T-helper 1 cell treated with Interleukin-12 subunit alpha and Interleukin-12 subunit beta and Interleukin-4 antibody, amounts not matched to agents 30 μg/mL and 1 μg/mL, for 36 hours (primary cell): ENCODE data around the gene LIN7C.

ENCODE experiments used
- H3K27ac Mint-ChIP-seq: one replicate; pipeline ENCODE4 v1.8.0; 2021; ENCODE audit warnings: mild to moderate bottlenecking, mixed read lengths
- H3K27me3 Mint-ChIP-seq: one replicate; pipeline ENCODE4 v1.8.0; 2021; ENCODE audit warnings: low read depth, mixed read lengths
- H3K36me3 Mint-ChIP-seq: one replicate; pipeline ENCODE4 v1.8.0; 2021; ENCODE audit warnings: low read depth, mixed read lengths
- H3K4me1 Mint-ChIP-seq: one replicate; pipeline ENCODE4 v1.8.0; 2021; ENCODE audit warnings: low read depth, mixed read lengths
- H3K4me3 Mint-ChIP-seq: one replicate; pipeline ENCODE4 v1.8.0; 2021; ENCODE audit warnings: mild to moderate bottlenecking, moderate library complexity, mixed read lengths
- H3K9me3 Mint-ChIP-seq: one replicate; pipeline ENCODE4 v1.8.0; 2021; ENCODE audit warnings: mixed read lengths

LIN7C gene

DNA sequence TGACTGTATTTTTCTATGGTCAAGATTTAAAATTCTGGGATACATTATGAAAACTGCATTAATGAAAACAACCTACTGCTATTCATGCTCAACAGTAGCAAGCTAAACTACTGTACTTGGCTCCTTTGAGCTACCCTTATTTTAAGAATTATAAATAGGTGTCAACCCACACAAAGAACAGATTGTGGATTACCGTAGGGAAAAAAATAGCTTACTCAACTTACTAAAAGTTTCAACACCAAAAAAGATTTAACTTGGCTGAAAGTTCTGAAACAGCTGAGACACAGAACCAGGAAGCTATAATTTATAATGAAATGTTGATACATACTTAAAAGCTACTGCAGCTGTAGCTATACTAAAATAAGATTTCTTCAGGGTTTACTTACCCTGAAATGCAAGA lies 10.1 kb downstream of the LIN7C start:
- Mint-ChIP-seq H3K4me1 (peaks cover 3% of the 10 kb centered on the region), H3K27me3 (no peaks in the 10 kb centered on the region), H3K36me3 (peaks cover 16% of the 10 kb centered on the region), H3K4me3 (no peak overlapping the region), H3K27ac (no peak overlapping the region), H3K9me3 (no peaks in the 10 kb centered on the region)

DNA sequence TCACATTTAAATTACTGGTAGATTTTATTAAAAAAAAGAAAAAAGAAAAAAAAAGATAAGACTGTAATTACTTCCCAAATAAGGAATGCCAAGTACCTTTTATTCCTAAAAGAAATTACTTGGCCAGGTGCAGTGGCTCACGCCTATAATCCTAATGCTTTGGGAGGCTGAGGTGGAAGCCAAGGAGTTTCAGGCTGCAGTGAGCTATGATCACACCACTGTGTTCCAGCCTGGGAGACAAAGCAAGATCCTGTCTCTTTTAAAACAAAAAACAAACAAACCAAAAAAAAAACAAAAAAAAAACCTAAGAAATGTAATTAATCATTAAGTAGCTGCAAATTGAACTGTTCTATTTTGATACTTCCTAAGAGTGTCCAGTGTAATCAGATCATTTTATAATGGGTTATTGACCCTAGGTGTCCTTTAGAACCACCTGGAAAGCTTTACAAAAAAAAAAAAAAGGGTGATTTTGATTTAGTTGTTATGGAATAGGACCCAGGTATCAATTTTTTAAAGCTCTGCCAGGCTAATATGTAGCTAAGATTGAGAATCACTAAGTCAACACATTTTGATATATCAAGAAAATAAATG lies 10.8 kb downstream of the LIN7C start:
- no peaks in the 10 kb centered on the region for H3K9me3 Mint-ChIP-seq
- no peak overlapping the region for H3K4me3 Mint-ChIP-seq
- no peaks in the 10 kb centered on the region for H3K27me3 Mint-ChIP-seq
- no peak overlapping the region for H3K27ac Mint-ChIP-seq
- H3K36me3 Mint-ChIP-seq = peaks cover 18% of the 10 kb centered on the region
- H3K4me1 Mint-ChIP-seq = peaks cover 3% of the 10 kb centered on the region

DNA sequence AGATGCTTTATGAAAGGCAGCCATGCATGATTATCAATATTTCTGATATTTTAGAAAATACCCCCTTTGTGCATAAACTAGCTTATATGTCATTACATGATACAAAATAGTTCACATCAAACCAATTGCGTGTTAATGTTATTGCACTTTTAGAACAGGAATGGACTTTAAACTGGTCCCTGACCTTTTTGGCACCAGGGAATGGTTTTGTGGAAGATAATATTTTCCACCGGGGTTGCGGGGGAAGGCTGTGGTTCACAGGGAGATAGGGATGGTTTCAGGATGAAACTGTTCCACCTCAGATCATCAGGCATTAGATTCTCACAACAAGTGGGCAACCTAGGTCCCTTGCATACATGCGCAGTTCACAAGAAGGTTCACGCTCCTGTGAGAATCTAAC lies 17.5 kb downstream of the LIN7C start:
- no peaks in the 10 kb centered on the region for H3K9me3 Mint-ChIP-seq
- peaks cover 6% of the 10 kb centered on the region for H3K36me3 Mint-ChIP-seq
- H3K27me3 Mint-ChIP-seq = no peaks in the 10 kb centered on the region
- H3K4me3 Mint-ChIP-seq = no peak overlapping the region
- no peak overlapping the region for H3K27ac Mint-ChIP-seq
- no peaks in the 10 kb centered on the region for H3K4me1 Mint-ChIP-seq

DNA sequence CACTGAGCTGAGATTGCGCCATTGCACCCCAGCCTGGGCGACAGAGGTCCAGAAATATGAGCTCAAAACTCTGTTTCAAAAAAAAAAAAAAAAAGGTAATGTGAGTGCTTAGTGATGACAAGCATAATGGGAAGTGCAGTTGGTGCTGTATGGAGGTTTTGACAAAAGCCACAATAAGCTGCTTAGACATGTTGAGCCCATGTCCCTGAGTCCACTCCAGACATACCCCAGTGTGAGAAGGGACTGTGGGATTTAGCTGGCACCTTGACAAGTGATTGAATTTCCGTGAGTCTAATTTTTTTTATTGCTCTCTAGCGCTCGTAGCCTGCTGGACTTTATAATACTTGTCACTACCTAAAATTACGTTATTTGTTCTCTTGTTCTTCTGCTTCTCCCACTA lies 18.9 kb downstream of the LIN7C start:
- peaks cover 6% of the 10 kb centered on the region for H3K36me3 Mint-ChIP-seq
- no peak overlapping the region for H3K4me3 Mint-ChIP-seq
- no peaks in the 10 kb centered on the region for H3K27me3 Mint-ChIP-seq
- H3K4me1 Mint-ChIP-seq = no peaks in the 10 kb centered on the region
- H3K9me3 Mint-ChIP-seq = no peaks in the 10 kb centered on the region
- no peak overlapping the region for H3K27ac Mint-ChIP-seq

DNA sequence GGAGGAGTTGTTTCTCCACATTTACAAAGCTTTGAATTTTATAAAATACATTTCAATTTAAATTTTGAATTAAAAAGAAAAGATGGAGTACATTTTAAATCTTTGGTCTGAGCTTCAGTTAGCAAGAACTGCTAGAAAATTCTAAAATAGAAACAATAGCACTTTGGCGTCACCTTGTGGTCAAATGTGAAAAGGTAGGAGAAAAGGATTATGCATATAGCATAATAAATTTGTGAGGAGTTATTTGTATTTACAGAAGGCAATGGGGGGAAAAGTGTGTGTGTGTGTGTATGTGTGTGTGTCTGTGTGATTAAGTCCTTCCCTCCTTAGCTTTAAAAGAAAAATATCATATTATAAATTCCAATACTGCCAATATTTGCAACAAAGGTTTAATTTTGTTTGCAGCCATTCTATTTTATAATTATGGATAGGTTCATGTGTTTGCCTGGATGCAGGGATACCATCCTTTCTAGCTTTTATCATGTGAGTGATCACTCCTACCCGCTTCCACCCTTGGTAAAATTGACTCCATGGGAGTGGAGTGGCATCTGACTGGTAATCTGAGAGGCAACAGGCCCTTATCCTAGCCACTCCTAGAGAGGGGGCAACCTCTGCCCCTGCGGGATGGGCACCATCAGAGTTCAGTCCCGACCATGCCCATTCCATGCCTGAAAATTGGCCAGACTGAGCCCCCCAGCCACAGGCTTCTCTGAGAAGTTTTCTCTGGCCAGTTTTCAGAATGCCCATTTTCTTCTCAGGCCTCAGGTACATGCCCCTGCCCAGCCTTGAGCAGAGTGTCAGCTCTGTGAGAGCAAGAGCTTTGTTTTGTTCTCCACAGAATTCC lies 20.4 kb downstream of the LIN7C start:
- no peak overlapping the region for H3K27ac Mint-ChIP-seq
- no peaks in the 10 kb centered on the region for H3K4me1 Mint-ChIP-seq
- no peak overlapping the region for H3K4me3 Mint-ChIP-seq
- H3K9me3 Mint-ChIP-seq = no peaks in the 10 kb centered on the region
- no peaks in the 10 kb centered on the region for H3K27me3 Mint-ChIP-seq
- peaks cover 3% of the 10 kb centered on the region for H3K36me3 Mint-ChIP-seq

DNA sequence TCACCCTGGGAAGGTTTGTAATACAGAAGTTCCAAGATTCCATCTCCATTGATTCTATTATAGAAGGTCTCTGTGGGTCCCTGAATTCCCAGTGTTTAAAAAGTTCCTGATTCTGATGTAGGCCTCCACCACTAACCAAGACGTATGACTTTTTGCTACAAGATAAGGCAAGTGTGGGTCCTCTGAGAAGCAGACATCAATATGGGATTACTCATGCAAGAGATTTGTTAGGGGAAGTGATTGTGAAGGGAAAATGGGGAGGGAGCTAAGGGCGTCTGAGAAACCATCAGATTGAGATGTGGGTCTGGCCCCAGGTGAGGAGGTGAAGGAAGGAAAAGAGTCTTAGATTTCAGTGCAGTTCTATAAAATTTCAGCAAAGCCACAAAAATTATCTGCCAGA lies 23.8 kb downstream of the LIN7C start:
- Mint-ChIP-seq H3K27ac (no peak overlapping the region), H3K27me3 (no peaks in the 10 kb centered on the region), H3K4me1 (no peaks in the 10 kb centered on the region), H3K4me3 (no peak overlapping the region), H3K9me3 (no peaks in the 10 kb centered on the region), H3K36me3 (no peaks in the 10 kb centered on the region)

DNA sequence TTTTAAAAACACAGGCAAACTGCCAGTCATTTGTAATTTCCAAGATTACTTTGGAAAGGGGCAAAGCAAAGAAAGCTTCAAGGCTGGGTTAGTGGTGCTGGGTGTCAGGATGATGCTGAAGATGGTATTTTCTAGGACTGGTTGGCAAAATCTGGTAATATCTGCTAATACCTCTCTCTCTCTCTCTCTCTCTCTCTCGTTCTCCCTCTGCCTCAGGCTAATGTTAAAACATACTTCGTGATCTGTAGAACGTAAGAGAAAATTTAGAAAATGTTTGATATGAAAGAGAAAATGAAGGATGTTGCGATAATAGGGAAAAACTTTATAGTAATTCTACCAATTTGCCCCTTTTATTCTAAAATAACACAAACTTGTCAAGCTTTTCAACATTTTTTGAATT lies 24.6 kb downstream of the LIN7C start:
- Mint-ChIP-seq H3K27ac (no peak overlapping the region), H3K9me3 (no peaks in the 10 kb centered on the region), H3K4me3 (no peak overlapping the region), H3K27me3 (no peaks in the 10 kb centered on the region), H3K36me3 (no peaks in the 10 kb centered on the region), H3K4me1 (no peaks in the 10 kb centered on the region)

DNA sequence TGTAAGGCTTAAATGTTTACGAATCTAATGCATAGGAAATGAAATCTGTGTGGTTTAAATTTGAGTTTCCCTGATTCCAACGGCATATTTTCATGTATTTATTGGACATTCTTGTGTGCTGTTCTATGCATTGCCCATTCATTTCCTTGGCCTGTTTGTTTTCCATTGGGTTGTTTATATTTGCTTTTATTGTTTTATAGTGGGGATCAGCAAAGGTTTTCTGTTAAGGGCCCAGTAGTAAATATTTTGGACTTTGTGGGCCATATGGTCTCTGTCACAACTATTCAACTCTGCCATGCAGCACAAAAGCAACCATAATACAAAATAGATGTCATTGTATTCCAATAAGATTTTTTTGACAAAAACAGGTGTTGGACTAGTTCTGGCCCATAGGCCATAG lies 28.7 kb downstream of the LIN7C start:
- Mint-ChIP-seq H3K36me3 (no peaks in the 10 kb centered on the region), H3K27me3 (peaks cover 14% of the 10 kb centered on the region), H3K4me3 (no peak overlapping the region), H3K9me3 (no peaks in the 10 kb centered on the region), H3K4me1 (no peaks in the 10 kb centered on the region), H3K27ac (no peak overlapping the region)

DNA sequence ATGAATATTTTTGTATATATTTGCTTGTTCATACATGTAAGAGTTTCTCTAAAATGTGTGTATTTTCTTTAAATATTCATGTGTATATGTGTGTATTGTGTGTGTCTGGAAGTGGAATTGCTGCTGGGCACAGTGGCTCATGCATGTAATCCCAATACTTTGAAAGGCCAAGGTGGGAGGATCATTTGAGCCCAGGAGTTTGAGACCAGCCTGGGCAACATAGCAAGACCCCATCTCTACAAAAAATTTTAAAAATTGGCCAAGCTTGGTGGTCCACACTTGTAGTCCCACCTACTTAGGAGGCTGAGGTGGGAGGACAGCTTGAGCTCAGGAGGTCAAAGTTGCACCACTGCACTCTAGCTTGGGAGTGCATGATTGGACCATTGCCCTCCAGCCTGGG lies 29.3 kb downstream of the LIN7C start:
- peaks cover 18% of the 10 kb centered on the region for H3K27me3 Mint-ChIP-seq
- no peaks in the 10 kb centered on the region for H3K36me3 Mint-ChIP-seq
- H3K9me3 Mint-ChIP-seq = no peaks in the 10 kb centered on the region
- H3K27ac Mint-ChIP-seq = no peak overlapping the region
- peaks cover 2% of the 10 kb centered on the region for H3K4me1 Mint-ChIP-seq
- no peak overlapping the region for H3K4me3 Mint-ChIP-seq

DNA sequence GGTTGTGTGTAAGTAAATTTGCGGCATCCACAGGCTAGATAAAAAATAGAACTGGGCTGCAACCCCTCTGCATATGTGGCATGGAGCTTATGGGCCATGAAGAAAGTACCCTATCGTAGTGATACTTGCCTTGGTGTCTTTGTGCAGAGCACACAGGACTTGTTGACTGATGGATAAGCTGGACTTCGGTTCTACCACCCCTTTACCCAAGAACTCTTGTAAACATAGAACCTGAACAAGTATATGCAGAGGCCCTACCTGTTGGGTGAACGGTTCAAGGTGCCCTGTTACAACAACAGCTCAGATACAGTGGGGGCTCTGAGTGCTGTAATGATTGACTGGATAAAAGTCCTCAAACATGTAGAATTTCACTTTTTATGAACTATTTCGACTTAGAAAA lies 30.9 kb downstream of the LIN7C start:
- Mint-ChIP-seq H3K4me1 (peaks cover 2% of the 10 kb centered on the region), H3K36me3 (no peaks in the 10 kb centered on the region), H3K4me3 (no peak overlapping the region), H3K9me3 (no peaks in the 10 kb centered on the region), H3K27ac (no peak overlapping the region), H3K27me3 (peaks cover 29% of the 10 kb centered on the region)

DNA sequence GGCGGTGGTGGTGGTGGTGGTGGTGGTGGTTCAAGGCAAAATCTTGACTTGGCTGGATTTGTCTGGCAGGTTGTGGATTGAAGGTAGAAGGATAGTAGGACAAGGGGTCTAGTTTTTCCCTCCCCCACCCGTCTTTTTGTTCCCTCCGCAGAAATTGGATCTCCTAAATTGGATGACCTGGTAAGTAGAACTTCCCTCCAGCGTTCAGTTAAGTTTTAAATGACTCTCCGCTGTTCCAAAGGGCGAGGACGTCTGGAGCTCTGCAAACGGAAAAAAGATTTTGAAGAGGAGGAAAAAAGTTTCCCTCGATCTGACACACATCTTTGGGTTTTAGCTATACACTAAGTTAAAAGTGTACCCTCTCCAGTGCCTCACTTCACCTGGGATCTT lies 33.6 kb downstream of the LIN7C start:
- Mint-ChIP-seq H3K27me3 (peaks cover 48% of the 10 kb centered on the region), H3K9me3 (no peaks in the 10 kb centered on the region), H3K36me3 (no peaks in the 10 kb centered on the region), H3K4me1 (peaks cover 2% of the 10 kb centered on the region), H3K27ac (no peak overlapping the region), H3K4me3 (peak overlapping the region; percentile 82)

DNA sequence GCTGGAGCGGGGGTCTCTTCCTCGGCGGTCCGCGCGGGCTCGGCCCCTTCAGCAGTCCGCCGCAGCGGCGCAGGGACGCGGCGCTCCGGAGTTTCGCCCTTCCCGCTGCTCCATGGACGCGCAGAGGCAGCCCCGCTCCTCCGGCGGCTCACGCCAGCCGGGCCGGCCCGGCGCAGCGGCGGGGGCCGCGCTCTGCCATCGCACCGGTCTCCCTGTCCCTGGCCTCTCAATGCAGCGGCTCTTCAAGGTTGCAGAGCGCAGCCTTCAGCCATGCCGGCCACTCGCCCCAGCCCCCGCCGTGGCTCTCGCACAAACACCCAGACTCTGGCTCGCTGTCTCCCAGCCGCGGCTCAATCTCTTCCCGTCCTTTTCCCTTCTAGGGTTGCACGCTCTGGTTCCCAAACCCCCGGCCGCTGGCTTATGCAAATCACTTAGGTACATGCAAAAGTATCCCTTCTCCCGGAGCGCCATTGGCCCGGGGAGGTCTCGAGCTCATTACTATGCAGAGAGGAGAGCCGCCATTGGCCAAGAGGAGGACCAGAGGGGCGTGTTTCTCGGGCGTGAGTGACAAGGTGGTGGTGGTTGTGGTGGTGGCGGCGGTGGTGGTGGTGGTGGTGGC lies 34.1 kb downstream of the LIN7C start, which contains the start of gene LGR4:
LGR4 (minus strand) TSS at position 393 of the 619 bp plus-strand sequence. CDS start 488 bp downstream, outside the sequence.
- H3K4me1 Mint-ChIP-seq = peaks cover 2% of the 10 kb centered on the region
- H3K9me3 Mint-ChIP-seq = no peaks in the 10 kb centered on the region
- H3K27ac Mint-ChIP-seq = peak within 1 kb of the TSS; percentile 12
- no peaks in the 10 kb centered on the region for H3K36me3 Mint-ChIP-seq
- H3K27me3 Mint-ChIP-seq = peaks cover 51% of the 10 kb centered on the region
- H3K4me3 Mint-ChIP-seq = peak within 1 kb of the TSS; percentile 82

DNA sequence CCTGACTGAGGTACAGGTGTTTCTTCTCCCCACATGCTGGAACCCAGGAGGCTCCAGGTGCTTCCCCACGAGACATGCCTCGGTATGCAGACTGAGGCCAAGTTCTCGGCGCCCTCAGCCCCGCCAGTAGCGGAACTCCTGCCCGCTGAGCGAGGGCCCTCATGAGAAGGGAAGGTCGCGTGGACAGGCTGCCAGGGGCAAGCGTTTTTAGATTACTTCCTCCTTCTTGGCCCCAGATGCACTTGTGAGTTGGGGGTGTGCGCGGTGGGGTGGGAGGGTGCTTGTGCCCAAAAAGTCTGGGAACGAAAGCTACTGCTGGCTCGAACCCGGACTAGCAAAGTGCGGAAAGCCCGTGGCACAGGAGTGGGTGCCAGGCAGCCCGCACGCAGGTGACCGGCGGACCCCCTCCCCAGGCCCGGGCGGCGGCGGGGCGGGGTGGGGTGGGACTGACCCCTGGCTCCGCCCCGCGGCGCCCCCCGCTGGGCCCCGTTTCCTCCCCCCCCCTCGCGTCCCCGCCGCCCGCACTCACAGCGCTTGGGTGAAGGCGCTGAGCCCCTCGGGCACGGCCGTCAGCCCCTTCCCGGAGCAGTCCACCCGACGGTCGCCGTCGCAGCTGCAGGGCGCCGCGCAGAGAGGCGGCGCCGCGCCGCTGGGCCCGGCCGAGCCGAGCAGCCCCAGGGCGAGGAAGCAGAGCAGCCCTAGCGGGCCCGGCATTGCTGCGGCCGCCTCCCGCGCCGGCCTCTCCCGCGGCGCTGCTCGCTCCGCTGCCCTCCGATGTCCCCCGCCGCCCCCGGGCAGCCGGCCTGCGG lies 34.8 kb downstream of the LIN7C start:
- Mint-ChIP-seq H3K27me3 (peaks cover 51% of the 10 kb centered on the region), H3K36me3 (no peaks in the 10 kb centered on the region), H3K4me1 (peaks cover 2% of the 10 kb centered on the region), H3K4me3 (peak overlapping the region; percentile 68), H3K9me3 (no peaks in the 10 kb centered on the region), H3K27ac (no peak overlapping the region)

DNA sequence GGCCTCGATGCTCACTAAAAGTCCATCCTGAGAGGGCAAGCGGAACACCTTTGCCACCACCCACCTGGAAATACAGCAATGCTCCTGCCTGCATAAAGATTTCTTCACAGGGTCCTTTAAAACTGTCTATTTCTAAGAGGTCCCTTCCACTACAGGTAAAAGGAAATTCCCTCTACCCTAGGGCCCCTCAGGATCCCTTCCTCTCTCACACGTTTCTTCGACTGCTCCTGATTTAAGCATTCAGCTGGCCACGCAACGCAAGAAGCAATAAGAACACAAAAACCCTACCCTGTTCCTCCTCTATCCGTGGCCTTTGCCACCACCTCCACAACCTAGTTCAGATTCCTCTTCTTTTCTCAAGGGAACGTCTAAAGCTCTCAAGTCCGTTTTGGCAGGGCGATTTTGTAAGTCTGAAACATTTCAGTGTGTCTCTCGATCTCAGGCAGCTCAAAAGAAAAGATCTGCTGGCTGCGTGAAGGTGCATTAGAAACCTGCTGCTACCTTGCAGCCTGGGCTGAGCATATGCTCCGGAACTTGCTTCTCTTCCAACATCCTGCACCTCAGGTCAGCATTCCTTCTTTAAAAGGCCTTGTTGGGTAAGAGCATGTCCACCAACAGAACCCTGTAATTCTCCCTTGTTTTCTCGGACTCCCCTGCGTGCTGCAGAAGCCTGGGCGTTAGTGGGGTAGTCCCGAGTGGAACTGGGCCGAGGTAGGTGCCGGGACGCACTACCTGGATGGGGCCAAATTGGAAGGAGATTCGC lies 35.6 kb downstream of the LIN7C start:
- Mint-ChIP-seq H3K9me3 (no peaks in the 10 kb centered on the region), H3K27ac (no peak overlapping the region), H3K36me3 (no peaks in the 10 kb centered on the region), H3K27me3 (peaks cover 51% of the 10 kb centered on the region), H3K4me1 (peaks cover 2% of the 10 kb centered on the region), H3K4me3 (no peak overlapping the region)
